Activated naive CD8-positive, alpha-beta T cell treated with anti-CD3 and anti-CD28 coated beads, Interleukin-2, amount 10 ng/mL, durations not matched to agents 7 days and 5 days (primary cell): Measurements from ENCODE around the gene PRPH. TPM values are rescaled to one million over a fixed set of nuclear protein-coding genes. Genes with fewer than 3 reads are reported as not detected.
"Not testable (repeated sequence)": the region's sequence is repeated elsewhere in the genome, so short reads cannot be mapped to it uniquely, and the experiment has no call there.

Experiments used
- ATAC-seq: fragments of 150-1000 bp; cut with Tn5 transposase; one replicate; pipeline ENCODE4 v1.10.0; 2021; ENCODE audit warnings: low read depth, moderate library complexity
- POLR2A ChIA-PET: fragments of 350-600 bp; sonication (Branson Sonifier 250); formaldehyde crosslinking; loops from one replicate; lab custom pipeline; 2021; ENCODE audit warnings: antibody characterized with exemption; lab: Charles Lee
- DNase-seq: peaks from one replicate; pipeline ENCODE4 v3.0.0; 2021
- H3K27ac Mint-ChIP-seq: one replicate; pipeline ENCODE4 v1.8.0; 2022; ENCODE audit warnings: mild to moderate bottlenecking, mixed read lengths
- H3K27me3 Mint-ChIP-seq: one replicate; pipeline ENCODE4 v1.8.0; 2022; ENCODE audit warnings: mild to moderate bottlenecking, moderate library complexity, mixed read lengths
- H3K36me3 Mint-ChIP-seq: one replicate; pipeline ENCODE4 v1.8.0; 2021; ENCODE audit warnings: mild to moderate bottlenecking, mixed read lengths
- H3K4me1 Mint-ChIP-seq: one replicate; pipeline ENCODE4 v1.8.0; 2021; ENCODE audit warnings: mixed read lengths
- H3K4me3 Mint-ChIP-seq: one replicate; pipeline ENCODE4 v1.8.0; 2022; ENCODE audit warnings: mild to moderate bottlenecking, moderate library complexity, mixed read lengths
- H3K9me3 Mint-ChIP-seq: one replicate; pipeline ENCODE4 v1.8.0; 2021; ENCODE audit warnings: mixed read lengths
- total RNA-seq, 2 experiments: library from RNA; stranded (reverse); gene quantifications; one replicate each; pipeline ENCODE4 v1.2.3, GENCODE V29; 2021

PRPH gene
- total RNA-seq, 2 experiments from 2014 or later: 0.67 TPM; not detected in 1

DNA sequence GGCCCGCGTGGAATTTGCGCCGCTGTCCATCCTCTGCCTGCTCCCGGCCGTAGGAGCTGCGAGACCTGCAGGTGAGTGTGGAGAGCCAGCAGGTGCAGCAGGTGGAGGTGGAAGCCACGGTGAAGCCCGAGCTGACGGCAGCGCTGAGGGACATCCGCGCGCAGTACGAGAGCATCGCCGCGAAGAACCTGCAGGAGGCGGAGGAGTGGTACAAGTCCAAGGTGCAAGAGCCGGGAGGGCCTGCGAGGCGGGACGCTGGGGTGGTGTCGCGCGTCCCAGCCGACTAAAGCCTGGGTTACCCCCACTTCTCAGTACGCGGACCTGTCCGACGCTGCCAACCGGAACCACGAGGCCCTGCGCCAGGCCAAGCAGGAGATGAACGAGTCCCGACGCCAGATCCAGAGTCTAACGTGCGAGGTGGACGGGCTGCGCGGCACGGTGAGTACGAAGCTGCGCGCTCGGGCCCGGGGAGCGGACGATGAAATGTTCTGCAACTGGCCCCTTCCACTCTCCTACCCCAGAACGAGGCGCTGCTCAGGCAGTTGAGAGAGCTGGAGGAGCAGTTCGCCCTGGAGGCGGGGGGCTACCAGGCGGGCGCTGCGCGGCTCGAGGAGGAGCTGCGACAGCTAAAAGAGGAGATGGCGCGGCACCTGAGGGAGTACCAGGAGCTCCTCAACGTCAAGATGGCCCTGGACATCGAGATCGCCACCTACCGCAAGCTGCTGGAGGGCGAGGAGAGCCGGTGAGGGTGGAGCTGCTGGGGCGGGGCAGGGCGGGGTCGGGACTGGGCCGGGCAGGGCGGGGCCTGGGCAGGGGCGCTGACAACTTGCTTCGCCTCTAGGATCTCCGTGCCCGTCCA, 2.1 kb downstream of the PRPH start:
- H3K27me3 Mint-ChIP-seq: peaks cover 54% of the 10 kb centered on the region
- peak overlapping the region; percentile 72 for H3K4me3 Mint-ChIP-seq
- peaks cover 15% of the 10 kb centered on the region for H3K4me1 Mint-ChIP-seq
- POLR2A ChIA-PET: interaction anchor here (0.9 to 2.4 kb wide), 7 partner anchors 21 to 70 kb away, joined by 3 to 7 read pairs (median 4); partner anchors contain the start of genes SPATS2 and TROAP
- no peaks in the 10 kb centered on the region for H3K9me3 Mint-ChIP-seq
- ATAC-seq: peak; percentile 52
- H3K27ac Mint-ChIP-seq: no peak overlapping the region
- DNase-seq: peak; percentile 57
- H3K36me3 Mint-ChIP-seq: no peaks in the 10 kb centered on the region

DNA sequence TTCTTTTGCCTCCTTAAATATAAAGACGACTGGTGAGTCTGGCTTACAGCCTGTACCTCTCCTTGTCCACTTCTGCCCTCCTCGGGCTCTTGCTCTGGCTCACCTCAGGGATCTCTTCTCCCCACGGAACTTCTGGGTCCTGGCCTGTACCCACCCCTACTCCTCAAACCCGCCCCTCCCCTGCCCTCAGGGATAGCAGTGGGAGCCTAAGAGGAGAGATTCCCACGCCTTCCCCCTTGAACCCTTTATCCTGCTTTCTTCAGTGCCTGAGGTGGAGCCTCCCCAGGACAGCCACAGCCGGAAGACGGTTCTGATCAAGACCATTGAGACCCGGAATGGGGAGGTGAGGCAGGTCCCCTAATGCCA, 2.7 kb downstream of the PRPH start:
- no peaks in the 10 kb centered on the region for H3K36me3 Mint-ChIP-seq
- peaks cover 49% of the 10 kb centered on the region for H3K27me3 Mint-ChIP-seq
- H3K4me1 Mint-ChIP-seq: peaks cover 15% of the 10 kb centered on the region
- DNase-seq (no peak), ATAC-seq (peak; percentile 4)
- no peaks in the 10 kb centered on the region for H3K9me3 Mint-ChIP-seq
- H3K4me3 Mint-ChIP-seq: peak overlapping the region; percentile 54
- H3K27ac Mint-ChIP-seq: no peak overlapping the region
- POLR2A ChIA-PET: interaction anchor here (0.9 to 2.4 kb wide), 6 partner anchors 21 to 69 kb away, joined by 3 to 7 read pairs (median 4); partner anchors contain the start of genes SPATS2 and TROAP

DNA sequence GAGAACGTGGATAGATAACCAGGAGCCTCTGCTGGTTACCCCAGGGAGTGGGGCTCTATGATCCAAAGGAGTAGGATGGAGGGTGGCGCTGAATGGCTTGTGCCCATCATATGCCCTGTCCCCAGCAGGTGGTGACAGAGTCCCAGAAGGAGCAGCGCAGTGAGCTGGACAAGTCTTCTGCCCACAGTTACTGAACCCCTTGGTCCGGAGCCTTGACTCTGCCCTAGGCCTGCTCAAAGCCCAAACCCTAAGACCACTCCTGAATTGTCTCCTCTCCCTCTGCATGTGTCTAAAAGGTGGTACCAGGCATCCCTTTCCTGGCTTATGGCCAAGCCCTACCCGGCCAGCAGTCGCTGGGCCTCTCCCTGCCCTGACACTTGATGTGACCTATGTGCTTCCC, 3.2 kb downstream of the PRPH start:
- H3K27me3 Mint-ChIP-seq: peaks cover 51% of the 10 kb centered on the region
- no peaks in the 10 kb centered on the region for H3K9me3 Mint-ChIP-seq
- peak overlapping the region; percentile 27 for H3K27ac Mint-ChIP-seq
- peak overlapping the region; percentile 6 for H3K4me3 Mint-ChIP-seq
- H3K36me3 Mint-ChIP-seq: no peaks in the 10 kb centered on the region
- POLR2A ChIA-PET: interaction anchor here (0.7 to 1.5 kb wide), 2 partner anchors 25 to 69 kb away, joined by 3 to 4 read pairs; partner anchors contain the start of genes SPATS2 and TROAP
- ATAC-seq (no peak), DNase-seq (no peak)
- H3K4me1 Mint-ChIP-seq: peaks cover 15% of the 10 kb centered on the region

DNA sequence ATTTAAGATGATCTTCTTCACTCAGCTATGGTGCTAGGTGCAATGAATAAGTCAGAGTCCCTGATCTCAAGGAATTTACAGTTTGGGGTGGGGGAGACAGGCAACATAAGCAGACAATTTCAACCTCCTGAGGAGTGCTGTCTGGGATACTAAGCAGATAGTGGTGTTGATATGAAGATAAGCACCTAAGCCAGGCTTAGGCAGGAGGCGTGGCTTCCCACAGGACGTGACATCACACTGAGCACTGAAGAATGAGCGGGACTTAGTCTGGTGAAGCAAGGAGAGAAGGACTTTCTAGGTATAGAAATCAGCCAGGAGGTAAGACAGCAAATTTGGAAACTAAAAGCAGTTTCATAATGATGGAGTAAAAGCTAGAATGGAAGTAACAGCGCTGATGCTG, 6.8 kb downstream of the PRPH start:
- Mint-ChIP-seq H3K4me3 (no peak overlapping the region), H3K4me1 (peaks cover 11% of the 10 kb centered on the region), H3K36me3 (no peaks in the 10 kb centered on the region), H3K27ac (peak overlapping the region; percentile 49), H3K27me3 (peaks cover 33% of the 10 kb centered on the region), H3K9me3 (no peaks in the 10 kb centered on the region)
- no peak for ATAC-seq
- POLR2A ChIA-PET: no interaction called here
- no peak for DNase-seq

DNA sequence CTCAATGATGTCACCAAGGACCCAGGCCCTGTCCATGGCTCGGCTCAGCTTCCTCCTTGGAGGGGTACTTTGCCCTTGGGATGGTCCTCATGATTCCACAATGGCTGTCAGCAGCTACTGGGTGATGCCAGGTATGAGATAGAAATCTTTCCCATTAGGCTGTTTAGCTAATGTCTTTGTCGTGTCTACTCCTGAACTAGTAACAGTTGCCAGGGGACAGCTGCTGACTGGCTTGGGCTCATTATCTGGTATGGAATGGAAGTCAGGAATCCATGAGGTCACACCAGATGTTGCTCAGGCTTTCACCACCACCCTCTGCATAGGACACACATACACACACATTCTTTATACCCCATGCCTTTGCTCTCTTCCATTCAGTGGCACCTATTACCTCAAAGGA, 9.2 kb downstream of the PRPH start:
- Mint-ChIP-seq H3K4me3 (no peak overlapping the region), H3K4me1 (peaks cover 5% of the 10 kb centered on the region), H3K9me3 (no peaks in the 10 kb centered on the region), H3K27me3 (peaks cover 24% of the 10 kb centered on the region), H3K27ac (no peak overlapping the region), H3K36me3 (no peaks in the 10 kb centered on the region)
- ATAC-seq: no peak
- POLR2A ChIA-PET: interaction anchor here (1.6 kb wide), 1 partner anchor 19 kb away, joined by 3 read pairs; the partner anchor contains the start of gene TROAP
- DNase-seq: no peak

DNA sequence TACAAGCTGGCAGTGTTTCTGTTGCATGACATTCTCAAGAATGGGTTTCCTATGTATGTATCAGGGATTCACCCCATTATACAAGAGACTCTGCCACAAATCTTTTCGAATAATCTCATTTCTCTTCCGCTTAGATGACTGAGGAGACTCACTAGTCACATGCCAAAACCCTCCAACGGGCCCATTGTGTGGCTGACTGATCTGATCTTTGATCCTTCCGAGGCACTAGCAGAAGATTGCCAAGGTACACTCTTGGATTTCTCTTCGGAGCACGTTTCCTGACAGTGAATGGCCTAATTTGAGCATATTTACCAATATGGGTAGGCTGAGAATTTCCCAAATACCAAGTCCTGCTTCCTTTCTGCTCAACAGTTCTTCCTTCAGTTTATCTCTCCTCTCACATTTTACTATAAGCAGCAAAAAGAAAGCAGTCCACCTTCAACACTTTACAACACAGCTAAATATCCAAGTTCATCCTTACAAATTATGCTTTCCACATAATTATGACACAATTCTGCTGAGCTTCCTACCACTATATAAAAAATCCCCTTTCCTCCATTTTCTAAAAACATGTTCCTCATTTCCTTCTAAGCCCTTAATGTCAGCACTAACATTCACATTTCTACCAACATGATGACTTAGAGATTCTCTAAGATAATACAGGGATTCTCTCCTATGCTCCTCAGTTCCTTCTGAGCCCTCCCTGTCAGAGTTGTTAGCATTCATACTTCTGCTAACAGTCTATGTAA, 11.0 kb downstream of the PRPH start:
- Mint-ChIP-seq H3K27ac (no peak overlapping the region), H3K4me1 (peaks cover 5% of the 10 kb centered on the region), H3K9me3 (no peaks in the 10 kb centered on the region), H3K36me3 (no peaks in the 10 kb centered on the region), H3K27me3 (peaks cover 38% of the 10 kb centered on the region), H3K4me3 (no peak overlapping the region)
- ATAC-seq: no peak
- POLR2A ChIA-PET: interaction anchor here (1.6 kb wide), 1 partner anchor 17 kb away, joined by 3 read pairs; the partner anchor contains the start of gene TROAP
- DNase-seq: no peak

DNA sequence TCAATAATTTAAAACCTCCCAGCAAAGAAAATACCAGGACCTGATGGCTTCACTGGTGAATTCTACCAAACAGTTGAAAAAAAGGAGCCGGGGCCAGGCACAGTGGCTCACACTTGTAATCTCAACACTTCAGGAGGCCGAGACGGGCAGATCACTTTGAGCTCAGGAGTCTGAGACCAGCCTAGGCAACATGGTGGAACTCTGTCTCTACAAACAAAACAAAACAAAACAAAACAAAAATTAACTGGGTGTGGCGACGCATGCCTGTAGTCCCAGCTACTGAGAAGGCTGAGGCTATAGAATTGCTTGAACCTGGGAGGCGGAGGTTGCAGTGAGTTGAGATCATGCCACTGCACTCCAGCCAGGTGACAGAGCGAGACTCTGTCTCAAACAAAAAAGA, 14.4 kb downstream of the PRPH start:
- Mint-ChIP-seq H3K4me3 (no peak overlapping the region), H3K27ac (no peak overlapping the region), H3K9me3 (no peaks in the 10 kb centered on the region), H3K36me3 (no peaks in the 10 kb centered on the region), H3K27me3 (peaks cover 41% of the 10 kb centered on the region), H3K4me1 (no peaks in the 10 kb centered on the region)
- ATAC-seq (no peak), DNase-seq (no peak)
- POLR2A ChIA-PET: no interaction called here

DNA sequence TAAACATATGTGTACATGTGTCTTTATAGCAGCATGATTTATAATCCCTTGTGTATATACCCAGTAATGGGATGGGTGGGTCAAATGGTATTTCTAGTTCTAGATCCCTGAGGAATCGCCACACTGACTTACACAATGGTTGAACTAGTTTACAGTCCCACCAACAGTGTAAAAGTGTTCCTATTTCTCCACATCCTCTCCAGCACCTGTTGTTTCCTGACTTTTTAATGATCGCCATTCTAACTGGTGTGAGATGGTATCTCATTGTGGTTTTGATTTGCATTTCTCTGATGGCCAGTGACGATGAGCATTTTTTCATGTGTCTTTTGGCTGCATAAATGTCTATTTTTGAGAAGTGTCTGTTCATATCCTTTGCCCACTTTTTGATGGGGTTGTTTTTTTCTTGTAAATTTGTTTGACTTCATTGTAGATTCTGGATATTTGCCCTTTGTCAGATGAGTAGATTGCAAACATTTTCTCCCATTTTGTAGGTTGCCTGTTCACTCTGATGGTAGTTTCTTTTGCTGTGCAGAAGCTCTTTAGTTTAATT, 15.6 kb downstream of the PRPH start:
- H3K4me1 Mint-ChIP-seq, H3K4me3 Mint-ChIP-seq, H3K27ac Mint-ChIP-seq, DNase-seq, POLR2A ChIA-PET, H3K36me3 Mint-ChIP-seq, H3K9me3 Mint-ChIP-seq, ATAC-seq: not testable (repeated sequence)
- peaks cover 42% of the 10 kb centered on the region for H3K27me3 Mint-ChIP-seq

DNA sequence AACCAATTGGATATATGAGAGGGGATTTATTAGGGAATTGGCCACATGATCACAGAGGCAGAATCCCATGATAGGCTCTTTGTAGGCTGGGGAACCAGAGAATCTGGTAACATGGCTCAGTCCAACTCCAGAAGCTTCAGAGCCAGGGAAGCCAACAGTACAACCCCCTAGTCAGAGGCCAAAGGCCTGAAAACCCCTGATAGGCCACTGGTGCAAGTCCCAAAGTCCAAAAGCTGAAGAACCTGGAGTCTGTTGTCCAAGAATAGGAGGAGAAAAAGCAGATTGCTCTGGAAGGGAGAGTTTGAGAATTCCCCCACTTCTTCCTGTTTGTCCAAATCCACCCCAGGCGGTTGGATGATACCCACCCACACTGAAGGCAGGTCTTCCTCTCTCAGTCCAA, 19.9 kb downstream of the PRPH start:
- no peaks in the 10 kb centered on the region for H3K9me3 Mint-ChIP-seq
- H3K27me3 Mint-ChIP-seq: peaks cover 30% of the 10 kb centered on the region
- H3K36me3 Mint-ChIP-seq: no peaks in the 10 kb centered on the region
- H3K4me3 Mint-ChIP-seq: no peak overlapping the region
- no peaks in the 10 kb centered on the region for H3K4me1 Mint-ChIP-seq
- POLR2A ChIA-PET: no interaction called here
- ATAC-seq: no peak
- no peak overlapping the region for H3K27ac Mint-ChIP-seq
- DNase-seq: no peak

DNA sequence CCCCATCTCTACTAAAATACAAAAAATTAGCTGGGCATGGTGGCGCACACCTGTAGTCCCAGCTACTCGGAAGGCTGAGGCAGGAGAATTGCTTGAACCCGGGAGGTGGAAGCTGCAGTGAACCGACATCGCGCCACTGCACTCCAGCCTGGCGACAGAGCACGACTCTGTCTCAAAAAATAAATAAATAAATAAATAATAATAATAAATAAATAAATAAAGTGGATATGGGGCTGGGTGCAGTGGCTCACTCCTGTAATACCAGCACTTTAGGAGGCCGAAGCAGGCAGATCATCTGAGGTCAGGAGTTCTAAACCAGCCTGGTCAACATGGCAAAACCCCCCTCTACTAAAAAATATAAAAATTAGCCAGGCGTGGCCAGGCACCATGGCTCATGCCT, 22.2 kb downstream of the PRPH start:
- ATAC-seq, POLR2A ChIA-PET, DNase-seq, H3K36me3 Mint-ChIP-seq, H3K27ac Mint-ChIP-seq, H3K4me3 Mint-ChIP-seq, H3K9me3 Mint-ChIP-seq, H3K4me1 Mint-ChIP-seq: not testable (repeated sequence)
- peaks cover 15% of the 10 kb centered on the region for H3K27me3 Mint-ChIP-seq

DNA sequence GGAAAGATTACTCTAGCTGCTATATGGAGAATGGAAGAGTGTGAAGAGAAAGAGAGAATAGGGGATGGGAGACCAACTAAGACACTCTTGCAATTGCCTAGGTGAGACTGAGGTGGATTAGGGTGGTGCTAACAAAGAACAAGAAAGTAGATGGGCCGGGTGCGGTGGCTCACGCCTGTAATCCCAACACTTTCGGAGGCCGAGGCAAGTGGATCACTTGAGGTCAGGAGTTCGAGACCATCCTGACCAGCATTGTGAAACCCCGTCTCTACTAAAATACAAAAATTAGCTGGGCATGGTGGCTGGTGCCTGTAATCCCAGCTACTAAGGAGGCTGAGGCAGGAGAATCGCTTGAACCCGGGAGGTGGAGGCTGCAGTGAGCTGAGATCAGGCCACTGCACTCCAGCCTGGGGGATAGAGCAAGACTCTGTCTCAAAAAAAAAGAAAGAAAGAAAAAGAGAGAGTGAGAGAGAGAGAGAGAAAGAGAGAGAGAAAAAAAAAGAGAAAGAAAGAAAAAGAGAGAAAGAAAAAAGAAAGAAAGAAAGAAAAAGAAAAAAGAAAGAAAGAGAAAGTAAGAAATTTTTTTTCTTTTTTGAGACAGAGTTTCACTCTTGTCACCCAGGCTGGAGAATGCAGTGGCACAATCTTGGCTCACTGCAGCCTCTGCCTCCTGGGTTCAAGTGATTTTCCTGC, 25.6 kb downstream of the PRPH start:
- ATAC-seq, POLR2A ChIA-PET: not testable (repeated sequence)

DNA sequence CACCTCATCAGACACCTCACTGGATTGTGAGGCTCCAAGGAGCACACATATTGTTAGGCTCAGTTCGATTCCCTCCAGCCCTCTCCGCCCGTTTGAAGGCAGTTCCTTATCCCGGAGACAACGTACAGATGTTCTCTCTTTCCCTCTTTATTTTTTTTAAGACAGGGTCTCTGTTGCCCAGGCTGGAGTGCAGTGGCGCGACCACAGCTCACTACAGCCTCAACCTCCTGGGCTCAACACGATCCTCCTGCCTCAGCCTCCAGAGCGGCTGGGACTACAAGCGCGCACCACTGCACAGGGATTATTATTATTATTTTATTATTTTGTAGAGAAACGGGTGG, 27.4 kb downstream of the PRPH start:
- DNase-seq: no peak
- H3K36me3 Mint-ChIP-seq: peaks cover 17% of the 10 kb centered on the region
- ATAC-seq: no peak
- POLR2A ChIA-PET: interaction anchor here (0.9 to 2.2 kb wide), 13 partner anchors 9 to 264 kb away, joined by 3 to 23 read pairs (median 7); partner anchors contain the start of genes SPATS2, TUBA1B and TUBA1C
- H3K4me3 Mint-ChIP-seq: peak overlapping the region; percentile 100
- no peaks in the 10 kb centered on the region for H3K9me3 Mint-ChIP-seq
- H3K27ac Mint-ChIP-seq: peak overlapping the region; percentile 98
- peaks cover 21% of the 10 kb centered on the region for H3K4me1 Mint-ChIP-seq
- peaks cover 5% of the 10 kb centered on the region for H3K27me3 Mint-ChIP-seq

More for the DNA sequence above, 25.6 kb downstream of the PRPH start:
- H3K27me3 Mint-ChIP-seq: peaks cover 10% of the 10 kb centered on the region
- peaks cover 19% of the 10 kb centered on the region for H3K4me1 Mint-ChIP-seq
- not testable (repeated sequence) for H3K36me3 Mint-ChIP-seq, H3K9me3 Mint-ChIP-seq, DNase-seq, H3K27ac Mint-ChIP-seq
- peak overlapping the region; percentile 1 for H3K4me3 Mint-ChIP-seq
